OCI-LY3 (cell line): ENCODE measurements around the gene CPS1.

Source experiments
- H2AFZ ChIP-seq: fragments of 200-600, 300-600 bp; shearing (Covaris generic); 2 replicates; pipeline ENCODE4 v1.6.0; 2014; ENCODE audit warnings: antibody characterized with exemption, low read depth, low read length
- H3K27ac ChIP-seq: fragments of 200-600, 300-600 bp; sonication (generic); 2 replicates; pipeline ENCODE4 v1.5.1; 2014; ENCODE audit warnings: mild to moderate bottlenecking, low read length, moderate library complexity, mixed read lengths
- H3K27me3 ChIP-seq: fragments of 200-600, 300-600 bp; sonication (generic); 2 replicates; pipeline ENCODE4 v1.6.1; 2014; ENCODE audit warnings: low read depth, low read length, mixed read lengths
- H3K36me3 ChIP-seq: fragments of 200-600, 300-600 bp; sonication (generic); replicated peaks from 2 replicates; pipeline ENCODE3; 2014; ENCODE audit warnings: low read depth, low read length, mixed read lengths
- H3K4me1 ChIP-seq: fragments of 300-600, 200-600 bp; sonication (generic); 2 replicates; pipeline ENCODE4 v1.6.1; 2014; ENCODE audit warnings: low read length, mixed read lengths
- H3K4me2 ChIP-seq: fragments of 200-600, 300-600 bp; sonication (generic); 2 replicates; pipeline ENCODE4 v1.6.1; 2014; ENCODE audit warnings: low read length, mixed read lengths
- H3K4me3 ChIP-seq: fragments of 300-600, 200-600 bp; sonication (generic); 2 replicates; pipeline ENCODE4 v1.5.1; 2014; ENCODE audit warnings: antibody characterized with exemption, mild to moderate bottlenecking, low read length, moderate library complexity
- H3K79me2 ChIP-seq: fragments of 300-600, 200-600 bp; shearing (Covaris generic); 2 replicates; pipeline ENCODE4 v1.6.1; 2014; ENCODE audit warnings: mild to moderate bottlenecking, low read length, mixed read lengths
- H3K9ac ChIP-seq: fragments of 300-600, 200-600 bp; shearing (Covaris generic); 2 replicates; pipeline ENCODE4 v1.6.0; 2014; ENCODE audit warnings: mild to moderate bottlenecking, low read length, moderate library complexity
- H3K9me3 ChIP-seq: fragments of 200-600, 300-600 bp; shearing (Covaris generic); 2 replicates; pipeline ENCODE4 v1.6.1; 2014; ENCODE audit warnings: low read length, mixed read lengths; ENCODE audit not compliant: insufficient read depth
- H4K20me1 ChIP-seq: fragments of 200-600, 300-600 bp; sonication (generic); 2 replicates; pipeline ENCODE4 v1.6.1; 2016; ENCODE audit warnings: low read length, mixed read lengths; ENCODE audit not compliant: insufficient read depth
- EZH2phosphoT487 ChIP-seq: fragments of 200-600 bp; shearing (Covaris generic); IDR thresholded peaks from 2 replicates; pipeline ENCODE4 v1.6.1; 2018; ENCODE audit warnings: antibody characterized with exemption, mixed run types, low read depth
- TF ChIP-seq, protein P1 (sequence below): fragments of 200-600, 300-600 bp; sonication (generic); IDR thresholded peaks from 2 replicates; pipeline ENCODE4 v1.5.1; 2014; ENCODE audit warnings: antibody characterized with exemption, low read length, low read depth

Gene CPS1

DNA sequence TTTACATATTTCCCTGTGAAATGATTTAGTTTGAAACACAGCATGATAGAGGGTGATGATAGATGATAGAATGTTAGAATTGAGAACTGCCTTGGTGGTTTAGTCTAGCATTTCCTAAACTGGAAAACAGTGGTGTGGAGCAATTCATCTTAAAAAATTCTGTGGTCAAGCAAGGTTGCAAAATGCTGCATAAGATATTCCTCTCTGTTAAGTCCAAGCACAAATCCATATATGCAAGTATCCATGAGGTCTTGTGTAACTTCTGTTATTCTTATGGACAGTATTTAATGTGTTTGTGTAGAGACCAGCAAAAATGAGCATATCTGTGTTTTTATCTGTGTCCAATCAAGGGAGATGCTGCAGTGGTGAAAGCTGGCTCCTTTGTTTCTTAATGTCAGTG, 30.0 kb downstream of the CPS1 start:
- Histone ChIP-seq H3K4me3 (no peak overlapping the region), H3K36me3 (no peaks in the 10 kb centered on the region), H4K20me1 (no peaks in the 10 kb centered on the region), H3K9ac (no peak overlapping the region), H3K79me2 (no peaks in the 10 kb centered on the region), H3K9me3 (no peaks in the 10 kb centered on the region), H3K27me3 (no peaks in the 10 kb centered on the region), H3K27ac (no peak overlapping the region), H2AFZ (no peak overlapping the region), H3K4me2 (no peak overlapping the region), H3K4me1 (peaks cover 4% of the 10 kb centered on the region)
- no peak for TF ChIP-seq EZH2phosphoT487
- TF ChIP-seq, protein P1, sequence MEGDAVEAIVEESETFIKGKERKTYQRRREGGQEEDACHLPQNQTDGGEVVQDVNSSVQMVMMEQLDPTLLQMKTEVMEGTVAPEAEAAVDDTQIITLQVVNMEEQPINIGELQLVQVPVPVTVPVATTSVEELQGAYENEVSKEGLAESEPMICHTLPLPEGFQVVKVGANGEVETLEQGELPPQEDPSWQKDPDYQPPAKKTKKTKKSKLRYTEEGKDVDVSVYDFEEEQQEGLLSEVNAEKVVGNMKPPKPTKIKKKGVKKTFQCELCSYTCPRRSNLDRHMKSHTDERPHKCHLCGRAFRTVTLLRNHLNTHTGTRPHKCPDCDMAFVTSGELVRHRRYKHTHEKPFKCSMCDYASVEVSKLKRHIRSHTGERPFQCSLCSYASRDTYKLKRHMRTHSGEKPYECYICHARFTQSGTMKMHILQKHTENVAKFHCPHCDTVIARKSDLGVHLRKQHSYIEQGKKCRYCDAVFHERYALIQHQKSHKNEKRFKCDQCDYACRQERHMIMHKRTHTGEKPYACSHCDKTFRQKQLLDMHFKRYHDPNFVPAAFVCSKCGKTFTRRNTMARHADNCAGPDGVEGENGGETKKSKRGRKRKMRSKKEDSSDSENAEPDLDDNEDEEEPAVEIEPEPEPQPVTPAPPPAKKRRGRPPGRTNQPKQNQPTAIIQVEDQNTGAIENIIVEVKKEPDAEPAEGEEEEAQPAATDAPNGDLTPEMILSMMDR, result no peak

DNA sequence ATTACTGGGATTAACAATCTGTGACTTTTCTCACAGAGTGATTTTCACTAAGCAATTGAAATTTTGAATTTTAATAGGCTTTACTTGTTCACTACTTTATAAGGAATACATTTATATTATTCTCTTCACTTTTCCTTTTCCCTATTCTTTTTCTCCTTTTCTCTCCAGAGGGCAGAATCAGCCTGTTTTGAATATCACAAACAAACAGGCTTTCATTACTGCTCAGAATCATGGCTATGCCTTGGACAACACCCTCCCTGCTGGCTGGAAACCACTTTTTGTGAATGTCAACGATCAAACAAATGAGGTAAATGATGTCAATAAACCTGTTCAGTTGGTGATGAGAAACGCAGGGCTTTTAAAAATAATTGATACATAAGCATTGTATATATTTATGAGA, 35.3 kb downstream of the CPS1 start:
- Histone ChIP-seq H4K20me1 (no peaks in the 10 kb centered on the region), H3K4me2 (no peak overlapping the region), H3K4me1 (no peaks in the 10 kb centered on the region), H3K9me3 (no peaks in the 10 kb centered on the region), H3K79me2 (no peaks in the 10 kb centered on the region), H3K36me3 (no peaks in the 10 kb centered on the region), H2AFZ (no peak overlapping the region), H3K4me3 (no peak overlapping the region), H3K27me3 (no peaks in the 10 kb centered on the region), H3K9ac (no peak overlapping the region), H3K27ac (no peak overlapping the region)
- TF ChIP-seq, protein P1, result no peak
- no peak for TF ChIP-seq EZH2phosphoT487

DNA sequence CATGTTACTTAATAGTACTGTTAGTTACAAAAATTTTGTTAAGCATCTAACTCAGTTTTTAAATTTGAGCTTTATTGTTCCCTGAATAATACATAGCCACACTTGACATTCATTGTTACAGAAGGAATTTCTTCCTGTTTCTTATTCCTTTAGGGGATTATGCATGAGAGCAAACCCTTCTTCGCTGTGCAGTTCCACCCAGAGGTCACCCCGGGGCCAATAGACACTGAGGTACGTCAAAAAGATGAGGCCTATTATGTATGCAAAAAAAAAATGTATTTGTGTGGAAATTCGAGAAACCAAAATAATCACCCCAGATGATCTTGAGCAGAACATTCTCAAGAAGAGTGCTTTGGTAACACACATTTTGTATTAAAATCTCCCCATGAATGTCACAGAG, 36.3 kb downstream of the CPS1 start:
- Histone ChIP-seq H3K4me3 (no peak overlapping the region), H3K36me3 (no peaks in the 10 kb centered on the region), H3K4me1 (no peaks in the 10 kb centered on the region), H3K4me2 (no peak overlapping the region), H3K9ac (no peak overlapping the region), H3K79me2 (no peaks in the 10 kb centered on the region), H3K27ac (no peak overlapping the region), H3K27me3 (no peaks in the 10 kb centered on the region), H2AFZ (no peak overlapping the region), H4K20me1 (no peaks in the 10 kb centered on the region), H3K9me3 (no peaks in the 10 kb centered on the region)
- TF ChIP-seq, protein P1, result no peak
- no peak for TF ChIP-seq EZH2phosphoT487

DNA sequence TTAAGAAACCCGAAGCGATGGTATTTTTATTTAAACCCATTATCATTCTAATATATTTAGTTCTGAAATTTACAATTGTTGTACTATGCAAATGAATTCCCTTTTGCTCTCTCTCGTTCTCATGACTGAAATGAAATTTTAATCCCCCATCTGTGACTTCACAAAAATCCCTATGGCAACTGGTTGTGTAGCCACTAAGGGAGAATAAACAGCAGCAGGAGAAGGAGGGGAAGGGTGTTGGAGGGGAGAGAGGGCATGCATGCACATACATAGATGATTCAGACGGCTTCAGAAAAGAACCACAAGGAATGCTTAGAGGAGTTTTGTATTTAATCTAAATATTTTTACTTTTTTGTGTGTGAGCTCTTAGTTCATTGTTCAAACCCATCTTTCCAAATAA, 36.8 kb downstream of the CPS1 start:
- Histone ChIP-seq H2AFZ (no peak overlapping the region), H4K20me1 (no peaks in the 10 kb centered on the region), H3K9me3 (no peaks in the 10 kb centered on the region), H3K27ac (no peak overlapping the region), H3K79me2 (no peaks in the 10 kb centered on the region), H3K9ac (no peak overlapping the region), H3K4me3 (no peak overlapping the region), H3K27me3 (no peaks in the 10 kb centered on the region), H3K36me3 (no peaks in the 10 kb centered on the region), H3K4me2 (no peak overlapping the region), H3K4me1 (no peaks in the 10 kb centered on the region)
- TF ChIP-seq, protein P1, result no peak
- TF ChIP-seq EZH2phosphoT487, result no peak
